GM12874 (cell line): ENCODE results near the gene BRWD1.

Source experiments
- CTCF ChIP-seq: IDR thresholded peaks from 2 replicates; pipeline ENCODE4 v1.5.1; 2011; ENCODE audit warnings: low read depth, mild to moderate bottlenecking, control low read depth, low read length, moderate library complexity; ENCODE audit not compliant: insufficient read depth

BRWD1 gene

GRCh38 chr21:39221997-39222486 is 91.4 kb downstream of the BRWD1 start:
- no peak for TF ChIP-seq CTCF

- no peak for TF ChIP-seq CTCF
These were observed 92.0 kb downstream of the BRWD1 start for GRCh38 chr21:39221282-39221996.

- no peak for TF ChIP-seq CTCF
These were observed 93.3 kb downstream of the BRWD1 start for GRCh38 chr21:39220150-39220549.

GRCh38 chr21:39218082-39218409 is 95.4 kb downstream of the BRWD1 start:
- no peak for TF ChIP-seq CTCF

- no peak for TF ChIP-seq CTCF
These were observed 95.9 kb downstream of the BRWD1 start for GRCh38 chr21:39217356-39218081.

- TF ChIP-seq CTCF, result no peak
These were observed 97.1 kb downstream of the BRWD1 start for GRCh38 chr21:39216290-39216689.

GRCh38 chr21:39215078-39215477 is 98.4 kb downstream of the BRWD1 start:
- TF ChIP-seq CTCF, result no peak
